Measurements from ENCODE around the gene LRRC27.

The LRRC27 gene

DNA sequence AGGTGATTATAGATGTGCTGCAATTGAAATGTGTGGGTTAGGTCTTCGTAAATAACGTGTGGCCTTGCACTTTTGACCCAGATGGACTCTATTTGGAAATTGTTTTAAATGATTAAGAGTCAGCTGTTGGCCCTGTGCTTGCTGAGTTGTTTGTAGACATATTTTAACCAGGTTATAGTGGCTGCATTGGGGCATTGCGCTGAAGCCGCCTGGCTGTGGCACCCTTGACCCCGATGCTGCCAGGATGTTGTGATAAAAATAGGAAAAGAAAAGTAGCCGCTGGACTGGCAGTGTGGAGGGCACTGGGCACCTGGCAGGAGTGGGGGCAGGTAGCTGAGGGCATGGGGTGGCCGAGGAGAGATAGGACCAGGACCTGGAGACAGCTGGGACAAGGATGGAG lies 13.4 kb downstream of the LRRC27 start:
- TF ChIP-seq NFIC (IDR thresholded peaks at IDR 0.05) (no peak), RAD21 (IDR thresholded peaks at IDR 0.05; ENCODE audit: low read depth) (no peak), CREB1 (IDR thresholded peaks at IDR 0.05; ENCODE audit: low read depth) (no peak), EGR1 (IDR thresholded peaks at IDR 0.05) (no peak), ZBTB7A (IDR thresholded peaks at IDR 0.05; ENCODE audit: low read depth) (no peak), EP300 (IDR thresholded peaks at IDR 0.05; ENCODE audit: borderline replicate concordance) (no peak), TAF1 (IDR thresholded peaks at IDR 0.05; ENCODE audit: low read depth) (no peak), CEBPB (IDR thresholded peaks at IDR 0.05) (no peak), TEAD4 (IDR thresholded peaks at IDR 0.05) (no peak), YY1 (IDR thresholded peaks at IDR 0.05; ENCODE audit: low read depth) (no peak), FOXM1 (IDR thresholded peaks at IDR 0.05; ENCODE audit: borderline replicate concordance, low read depth) (no peak)
- TF ChIP-seq, protein P1, sequence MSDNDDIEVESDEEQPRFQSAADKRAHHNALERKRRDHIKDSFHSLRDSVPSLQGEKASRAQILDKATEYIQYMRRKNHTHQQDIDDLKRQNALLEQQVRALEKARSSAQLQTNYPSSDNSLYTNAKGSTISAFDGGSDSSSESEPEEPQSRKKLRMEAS (IDR thresholded peaks at IDR 0.05), result no peak
- TF ChIP-seq, protein P2, sequence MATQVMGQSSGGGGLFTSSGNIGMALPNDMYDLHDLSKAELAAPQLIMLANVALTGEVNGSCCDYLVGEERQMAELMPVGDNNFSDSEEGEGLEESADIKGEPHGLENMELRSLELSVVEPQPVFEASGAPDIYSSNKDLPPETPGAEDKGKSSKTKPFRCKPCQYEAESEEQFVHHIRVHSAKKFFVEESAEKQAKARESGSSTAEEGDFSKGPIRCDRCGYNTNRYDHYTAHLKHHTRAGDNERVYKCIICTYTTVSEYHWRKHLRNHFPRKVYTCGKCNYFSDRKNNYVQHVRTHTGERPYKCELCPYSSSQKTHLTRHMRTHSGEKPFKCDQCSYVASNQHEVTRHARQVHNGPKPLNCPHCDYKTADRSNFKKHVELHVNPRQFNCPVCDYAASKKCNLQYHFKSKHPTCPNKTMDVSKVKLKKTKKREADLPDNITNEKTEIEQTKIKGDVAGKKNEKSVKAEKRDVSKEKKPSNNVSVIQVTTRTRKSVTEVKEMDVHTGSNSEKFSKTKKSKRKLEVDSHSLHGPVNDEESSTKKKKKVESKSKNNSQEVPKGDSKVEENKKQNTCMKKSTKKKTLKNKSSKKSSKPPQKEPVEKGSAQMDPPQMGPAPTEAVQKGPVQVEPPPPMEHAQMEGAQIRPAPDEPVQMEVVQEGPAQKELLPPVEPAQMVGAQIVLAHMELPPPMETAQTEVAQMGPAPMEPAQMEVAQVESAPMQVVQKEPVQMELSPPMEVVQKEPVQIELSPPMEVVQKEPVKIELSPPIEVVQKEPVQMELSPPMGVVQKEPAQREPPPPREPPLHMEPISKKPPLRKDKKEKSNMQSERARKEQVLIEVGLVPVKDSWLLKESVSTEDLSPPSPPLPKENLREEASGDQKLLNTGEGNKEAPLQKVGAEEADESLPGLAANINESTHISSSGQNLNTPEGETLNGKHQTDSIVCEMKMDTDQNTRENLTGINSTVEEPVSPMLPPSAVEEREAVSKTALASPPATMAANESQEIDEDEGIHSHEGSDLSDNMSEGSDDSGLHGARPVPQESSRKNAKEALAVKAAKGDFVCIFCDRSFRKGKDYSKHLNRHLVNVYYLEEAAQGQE (IDR thresholded peaks at IDR 0.05; ENCODE audit: low read depth), result no peak
- TF ChIP-seq, protein P3, sequence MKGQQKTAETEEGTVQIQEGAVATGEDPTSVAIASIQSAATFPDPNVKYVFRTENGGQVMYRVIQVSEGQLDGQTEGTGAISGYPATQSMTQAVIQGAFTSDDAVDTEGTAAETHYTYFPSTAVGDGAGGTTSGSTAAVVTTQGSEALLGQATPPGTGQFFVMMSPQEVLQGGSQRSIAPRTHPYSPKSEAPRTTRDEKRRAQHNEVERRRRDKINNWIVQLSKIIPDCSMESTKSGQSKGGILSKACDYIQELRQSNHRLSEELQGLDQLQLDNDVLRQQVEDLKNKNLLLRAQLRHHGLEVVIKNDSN (IDR thresholded peaks at IDR 0.05), result no peak

DNA sequence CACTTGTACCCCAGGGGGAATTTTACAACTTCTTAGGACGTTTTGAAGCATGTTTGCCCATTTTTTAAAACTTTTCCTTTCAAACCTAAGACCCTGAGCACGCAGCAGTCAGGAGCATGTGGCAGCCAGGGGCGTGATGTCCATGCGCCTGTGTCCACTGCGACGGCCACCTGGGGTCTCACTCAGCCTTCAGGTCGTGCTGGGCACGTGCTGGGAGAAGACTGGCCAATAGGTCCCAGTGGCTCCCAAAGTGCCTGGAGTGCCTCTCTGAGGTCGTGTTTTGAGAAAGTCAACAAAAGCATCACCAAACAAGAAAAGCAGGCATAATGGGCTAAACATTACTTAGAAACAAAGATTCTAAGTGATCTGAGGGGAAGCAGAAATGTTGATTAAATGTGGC lies 14.8 kb downstream of the LRRC27 start:
- TF ChIP-seq CEBPB (IDR thresholded peaks at IDR 0.05), result no peak
- no peak for TF ChIP-seq EGR1 (IDR thresholded peaks at IDR 0.05)
- TF ChIP-seq ZBTB7A (IDR thresholded peaks at IDR 0.05; ENCODE audit: low read depth), result no peak
- no peak for TF ChIP-seq TAF1 (IDR thresholded peaks at IDR 0.05; ENCODE audit: low read depth)
- no peak for TF ChIP-seq TCF12 (IDR thresholded peaks at IDR 0.05; ENCODE audit: low read depth)
- TF ChIP-seq, protein P2 (IDR thresholded peaks at IDR 0.05; ENCODE audit: low read depth), result no peak
- TF ChIP-seq EP300 (IDR thresholded peaks at IDR 0.05; ENCODE audit: borderline replicate concordance), result no peak
- no peak for TF ChIP-seq FOXM1 (IDR thresholded peaks at IDR 0.05; ENCODE audit: borderline replicate concordance, low read depth)
- no peak for TF ChIP-seq NFIC (IDR thresholded peaks at IDR 0.05)
- TF ChIP-seq CREB1 (IDR thresholded peaks at IDR 0.05; ENCODE audit: low read depth), result no peak
- TF ChIP-seq TEAD4 (IDR thresholded peaks at IDR 0.05), result no peak
- TF ChIP-seq, protein P3 (IDR thresholded peaks at IDR 0.05), result no peak
- TF ChIP-seq YY1 (IDR thresholded peaks at IDR 0.05; ENCODE audit: low read depth), result no peak

DNA sequence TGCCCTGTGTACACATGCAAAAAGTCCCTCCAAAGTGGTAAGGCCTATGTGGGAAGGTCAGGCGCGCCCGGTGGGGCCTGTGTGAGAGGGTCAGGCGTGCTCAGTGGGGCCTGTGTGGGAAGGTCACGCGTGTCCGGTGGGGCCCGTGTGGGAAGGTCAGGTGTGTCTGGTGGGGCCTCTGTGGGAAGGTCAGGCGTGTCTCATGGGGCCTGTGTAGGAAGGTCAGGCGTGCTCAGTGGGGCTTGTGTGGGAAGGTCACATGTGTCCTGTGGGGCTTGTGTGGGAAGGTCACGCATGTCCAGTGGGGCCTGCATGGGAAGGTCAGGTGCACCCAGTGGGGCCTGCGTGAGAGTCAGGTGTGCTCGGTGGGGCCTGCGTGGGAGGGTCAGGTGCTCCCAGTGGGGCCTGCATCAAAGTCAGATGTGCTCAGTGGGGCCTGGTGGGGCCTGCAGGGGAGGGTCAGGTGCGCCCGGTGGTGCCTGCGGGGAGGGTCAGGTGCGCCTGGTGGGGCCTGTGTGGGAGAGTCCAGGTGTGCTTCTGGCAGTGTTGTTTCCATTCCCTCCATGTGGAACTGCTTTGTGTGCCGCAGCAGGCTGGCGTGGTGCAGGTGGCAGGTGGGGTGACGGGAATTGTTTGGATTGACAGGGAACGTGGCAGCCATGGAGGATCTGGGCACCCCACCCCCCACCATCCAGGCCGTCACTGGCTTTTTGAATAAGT lies 15.4 kb downstream of the LRRC27 start:
- no peak for TF ChIP-seq CEBPB (IDR thresholded peaks at IDR 0.05)
- TF ChIP-seq TAF1 (IDR thresholded peaks at IDR 0.05; ENCODE audit: low read depth), result no peak
- TF ChIP-seq TEAD4 (IDR thresholded peaks at IDR 0.05), result no peak
- TF ChIP-seq FOXM1 (IDR thresholded peaks at IDR 0.05; ENCODE audit: borderline replicate concordance, low read depth), result no peak
- TF ChIP-seq CREB1 (IDR thresholded peaks at IDR 0.05; ENCODE audit: low read depth), result no peak
- TF ChIP-seq EGR1 (IDR thresholded peaks at IDR 0.05), result no peak
- TF ChIP-seq, protein P1 (IDR thresholded peaks at IDR 0.05), result no peak
- TF ChIP-seq RAD21 (IDR thresholded peaks at IDR 0.05; ENCODE audit: low read depth), result no peak
- TF ChIP-seq ZBTB7A (IDR thresholded peaks at IDR 0.05; ENCODE audit: low read depth), result no peak
- TF ChIP-seq YY1 (IDR thresholded peaks at IDR 0.05; ENCODE audit: low read depth), result no peak
- no peak for TF ChIP-seq TCF12 (IDR thresholded peaks at IDR 0.05; ENCODE audit: low read depth)
- TF ChIP-seq NFIC (IDR thresholded peaks at IDR 0.05), result no peak
- TF ChIP-seq, protein P2 (IDR thresholded peaks at IDR 0.05; ENCODE audit: low read depth), result no peak
- TF ChIP-seq, protein P3 (IDR thresholded peaks at IDR 0.05), result no peak
- no peak for TF ChIP-seq EP300 (IDR thresholded peaks at IDR 0.05; ENCODE audit: borderline replicate concordance)
